Thoracic aorta (tissue), 2 donors: ENCODE results near the gene KAZN. TPM values are rescaled to one million over a fixed set of nuclear protein-coding genes. Genes with fewer than 3 reads are reported as not detected.

Source experiments
- ATAC-seq: fragments of 150-250 bp; one replicate; pipeline ENCODE4 v1.8.0; 2017; ENCODE audit warnings: low read depth; ENCODE audit not compliant: insufficient number of reproducible peaks, low FRiP score
- DNase-seq: peaks from one replicate; pipeline ENCODE4 v3.0.0-alpha.2; 2020; ENCODE audit warnings: low spot score
- H3K27ac ChIP-seq, 2 donors: fragments of 200-600 bp; sonication (generic); 1 replicate in 1 of 2; 2 replicates in 1 of 2; pipeline ENCODE4 v1.5.1; 2016; ENCODE audit warnings: mild to moderate bottlenecking in 2 of 2, moderate library complexity in 2 of 2
- H3K27me3 ChIP-seq: fragments of 200-600 bp; sonication (generic); replicated peaks from 2 replicates; pipeline ENCODE4 v1.6.0; 2016; ENCODE audit warnings: mild to moderate bottlenecking; ENCODE audit not compliant: insufficient read depth
- H3K36me3 ChIP-seq: fragments of 200-600 bp; sonication (generic); one replicate; pipeline ENCODE4 v1.5.1; 2016
- H3K4me1 ChIP-seq, 2 donors: fragments of 200-600 bp; sonication (generic); 1 replicate in 1 of 2; 2 replicates in 1 of 2; pipeline versions ENCODE4 v1.5.1 to v1.6.0; 2016; ENCODE audit warnings: low read depth in 2 of 2, mild to moderate bottlenecking in 1 of 2; ENCODE audit not compliant: control insufficient read depth in 1 of 2
- H3K4me3 ChIP-seq: fragments of 200-600 bp; sonication (generic); 2 replicates; pipeline ENCODE4 v1.5.1; 2016; ENCODE audit warnings: mild to moderate bottlenecking
- H3K9me3 ChIP-seq: fragments of 200-600 bp; sonication (generic); 2 replicates; pipeline ENCODE4 v1.5.1; 2016
- CTCF ChIP-seq: fragments of 200-600 bp; sonication (generic); IDR thresholded peaks from one replicate; pipeline ENCODE4 v1.5.1; 2019; ENCODE audit warnings: antibody characterized with exemption
- total RNA-seq, 2 donors: library from RNA; depleted of rRNA; stranded (reverse); fragments of >200 nt; gene quantifications; one replicate each; pipeline versions ENCODE4 v1.1.0 to v1.2.3, GENCODE V29; 2016

KAZN gene
- total RNA-seq, 2 donors from 2014 or later = 17.4 to 30.3 TPM

- no peaks in the 10 kb centered on the region for H3K4me1 ChIP-seq
- ATAC-seq (no peak), DNase-seq (no peak)
- no peak for TF ChIP-seq CTCF
- no peak overlapping the region for H3K27ac ChIP-seq
- H3K36me3 ChIP-seq = no peaks in the 10 kb centered on the region
- H3K4me3 ChIP-seq = no peak overlapping the region
- no peaks in the 10 kb centered on the region for H3K9me3 ChIP-seq
- no peaks in the 10 kb centered on the region for H3K27me3 ChIP-seq
Observed at GRCh38 chr1:14612256-14612655, 13.8 kb downstream of the KAZN start.

- H3K4me1 ChIP-seq = no peaks in the 10 kb centered on the region
- no peaks in the 10 kb centered on the region for H3K27me3 ChIP-seq
- no peaks in the 10 kb centered on the region for H3K36me3 ChIP-seq
- no peak for ATAC-seq
- H3K9me3 ChIP-seq = no peaks in the 10 kb centered on the region
- H3K4me3 ChIP-seq = no peak overlapping the region
- no peak for TF ChIP-seq CTCF
- DNase-seq = no peak
- no peak overlapping the region for H3K27ac ChIP-seq
Observed at GRCh38 chr1:14613926-14614325, 15.4 kb downstream of the KAZN start.

GRCh38 chr1:14614341-14614740 is 15.9 kb downstream of the KAZN start:
- DNase-seq (no peak), ATAC-seq (no peak)
- no peak overlapping the region for H3K4me3 ChIP-seq

GRCh38 chr1:14615549-14616218 is 17.2 kb downstream of the KAZN start:
- ATAC-seq = no peak
- Histone ChIP-seq H3K4me3 (no peak overlapping the region), H3K9me3 (no peaks in the 10 kb centered on the region), H3K4me1 (no peaks in the 10 kb centered on the region), H3K36me3 (no peaks in the 10 kb centered on the region), H3K27me3 (no peaks in the 10 kb centered on the region), H3K27ac (no peak overlapping the region)
- no peak for TF ChIP-seq CTCF
- DNase-seq = no peak

More at GRCh38 chr1:14614341-14614740, 15.9 kb downstream of the KAZN start:
- no peaks in the 10 kb centered on the region for H3K36me3 ChIP-seq
- no peaks in the 10 kb centered on the region for H3K9me3 ChIP-seq
- H3K4me1 ChIP-seq = no peaks in the 10 kb centered on the region
- no peak overlapping the region for H3K27ac ChIP-seq
- no peak for TF ChIP-seq CTCF
- H3K27me3 ChIP-seq = no peaks in the 10 kb centered on the region

GRCh38 chr1:14616632-14617396 is 18.3 kb downstream of the KAZN start:
- Histone ChIP-seq H3K9me3 (no peaks in the 10 kb centered on the region), H3K4me1 (no peaks in the 10 kb centered on the region), H3K4me3 (no peak overlapping the region), H3K27ac (no peak overlapping the region), H3K27me3 (no peaks in the 10 kb centered on the region), H3K36me3 (no peaks in the 10 kb centered on the region)
- ATAC-seq (no peak), DNase-seq (no peak)
- no peak for TF ChIP-seq CTCF
